ENCODE measurements around the gene MGAT5B. TPM values are rescaled to one million over a fixed set of nuclear protein-coding genes. Genes with fewer than 3 reads are reported as not detected.

Gene MGAT5B
- total RNA-seq (2016; rRNA removed; fragmentation: Illumina TruSeq; extraction: Trizol), result 0.07 and 0.13 TPM in 2 replicates
- total RNA-seq (2016; cell fraction: cytosol; rRNA removed; fragmentation: Illumina TruSeq; extraction: Trizol; ENCODE audit: low read depth), result 0.09 TPM in 1 of 2 replicates, not detected in the other
- total RNA-seq (2016; cell fraction: insoluble cytoplasmic fraction; rRNA removed; fragmentation: Illumina TruSeq; extraction: Trizol), result 0.28 TPM in 1 of 2 replicates, not detected in the other
- total RNA-seq (2016; cell fraction: membrane; rRNA removed; fragmentation: Illumina TruSeq; extraction: Trizol), result 0.10 and 0.22 TPM in 2 replicates
- 0.56 TPM in 1 of 2 replicates, not detected in the other for total RNA-seq (2016; cell fraction: nucleus; rRNA removed; fragmentation: Illumina TruSeq; extraction: Trizol)
- polyA plus RNA-seq (2011; rRNA removed), result 0.07 and 0.09 TPM in 2 replicates
- polyA plus RNA-seq (2011; cell fraction: cytosol; rRNA removed), result 0.05 and 0.08 TPM in 2 replicates
- 0.26 and 0.59 TPM in 2 replicates for polyA plus RNA-seq (2011; cell fraction: nucleus; rRNA removed)
- polyA plus RNA-seq (2012), result 0.12 TPM in 1 of 2 replicates, not detected in the other
- polyA plus RNA-seq (2016; cell fraction: cytosol; fragmentation: Illumina TruSeq; extraction: Trizol; ENCODE audit: low read depth), result 0.10 and 0.23 TPM in 2 replicates
- 0.16 TPM in 1 of 2 replicates, not detected in the other for polyA plus RNA-seq (2016; cell fraction: insoluble cytoplasmic fraction; fragmentation: Illumina TruSeq; extraction: Trizol; ENCODE audit: low read depth)
- polyA plus RNA-seq (2016; cell fraction: membrane; fragmentation: Illumina TruSeq; extraction: Trizol; ENCODE audit: low read depth), result 0.22 TPM in 1 of 2 replicates, not detected in the other
- polyA plus RNA-seq (2016; cell fraction: nucleus; fragmentation: Illumina TruSeq; extraction: Trizol; ENCODE audit: insufficient read depth, low read depth), result 0.23 and 0.24 TPM in 2 replicates
- 0.24 and 9.3 TPM in 2 replicates for polyA minus RNA-seq (2011; rRNA and poly(A)+ RNA removed; ENCODE audit: low replicate concordance)
- not detected in 2 replicates for polyA minus RNA-seq (2011; cell fraction: cytosol; rRNA and poly(A)+ RNA removed)
- polyA minus RNA-seq (2011; cell fraction: nucleus; rRNA and poly(A)+ RNA removed), result 0.12 and 0.13 TPM in 2 replicates
- Bru-seq, nascent RNA, result percentile 18 among the genes with signal in this experiment
- BruChase-seq, experiment 1, labeled RNA remaining after a 6-hour chase, result percentile 16 among the genes with signal in this experiment
- percentile 19 among the genes with signal in this experiment for BruChase-seq, experiment 2, labeled RNA remaining after a 2-hour chase
- long read RNA-seq, experiment 1, result 0 reads
- long read RNA-seq, experiment 2, partial matches to known transcripts, result 0 of 1 reads
- long read RNA-seq, experiment 2, other reads (novel, unspliced or antisense), result 1 of 1 reads

- DNase-seq (ENCODE audit: low spot score) (peak; percentile 53), FAIRE-seq (no peak), ATAC-seq (peak; percentile 92)
- ChIA-PET CTCF (ENCODE audit: low intra/inter-chr PET ratio, low total read pairs) (interaction anchor here (0.9 to 2.9 kb wide), 5 partner anchors 143 to 379 kb away, joined by 3 to 39 read pairs (median 5); no protein-coding TSS in a partner anchor), POLR2A (interaction anchor here (0.6 to 1.5 kb wide), 2 partner anchors 25 to 188 kb away, joined by 3 to 4 read pairs; no protein-coding TSS in a partner anchor)
- H3K79me2 ChIP-seq (ENCODE audit: insufficient read depth, low read length), result no peaks in the 10 kb centered on the region
- in situ Hi-C loops (cut with HindIII; ENCODE audit: extremely low pct_ligation_motif_present, low pct_unique_long_range_greater_than_20kb) (loop anchor here (25.0 kb wide), 1 partner anchor 369 kb away; no protein-coding TSS in a partner anchor), intact Hi-C loops (cut with micrococcal nuclease; ENCODE audit: unreplicated experiment) (loop anchor here (1.0 kb wide), 2 partner anchors 72 to 198 kb away; no protein-coding TSS in a partner anchor)
- H3K4me2 ChIP-seq (ENCODE audit: low read depth, low read length), result peak within 1 kb of the TSS; percentile 60
- no peaks in the 10 kb centered on the region for H3K9me3 ChIP-seq (ENCODE audit: low read length)
- no peaks in the 10 kb centered on the region for H3K36me3 ChIP-seq (replicated peaks in 1 of 2; ENCODE audit: control insufficient read depth in 1 of 2, insufficient read depth in 2 of 2, low read length in 2 of 2)
- WGBS (ENCODE audit: low lambda C conversion rate), result 0% methylated on average over 5 of the region's 76 CpGs
- no TSS peak for BruUV-seq (replicated peaks)
- H2AFZ ChIP-seq (ENCODE audit: low read length), result no peak within 1 kb of the TSS
- H3K4me1 ChIP-seq (ENCODE audit: insufficient read depth, low read length), result peaks cover 6% of the 10 kb centered on the region; the same call in 1 of the 2 replicates
- H3K4me3 ChIP-seq (replicated peaks in 1 of 3; ENCODE audit: insufficient read depth in 1 of 3, low read depth in 2 of 3, low read length in 3 of 3), result peak within 1 kb of the TSS in 1 of 3 experiments; percentile 54; a peak in 1 of 6 replicates
- H3K9ac ChIP-seq (ENCODE audit: insufficient read depth, low read depth, low read length), result no peak within 1 kb of the TSS
- no peaks in the 10 kb centered on the region; the same call in 1 of the 2 replicates for H4K20me1 ChIP-seq (ENCODE audit: insufficient read depth, low read length)
- H3K27me3 ChIP-seq (ENCODE audit: control insufficient read depth in 1 of 2, insufficient read depth in 2 of 2, low read length in 2 of 2), result peaks cover 30 to 75% of the 10 kb centered on the region in 2 experiments
- no peak within 1 kb of the TSS for H3K27ac ChIP-seq (ENCODE audit: extremely low read length, insufficient read depth, low read length)
- TF ChIP-seq RXRB (CRISPR knock-in tag; IDR thresholded peaks at IDR 0.05; ENCODE audit: borderline replicate concordance) (no peak), JUN (CRISPR knock-in tag; IDR thresholded peaks at IDR 0.05) (no peak), HNF4A (CRISPR knock-in tag; IDR thresholded peaks at IDR 0.05) (no peak), ERF (CRISPR knock-in tag; IDR thresholded peaks at IDR 0.05) (no peak), PHF20 (CRISPR knock-in tag; IDR thresholded peaks at IDR 0.05) (no peak), YEATS2 (CRISPR knock-in tag; IDR thresholded peaks at IDR 0.05; ENCODE audit: borderline replicate concordance) (no peak), ZNF577 (CRISPR knock-in tag; IDR thresholded peaks at IDR 0.05; ENCODE audit: borderline replicate concordance, low read depth) (no peak), SALL2 (CRISPR knock-in tag; IDR thresholded peaks at IDR 0.05) (0 out of 2 replicates have a peak, but pooled peaks have one; percentile 25), RAD51 (IDR thresholded peaks at IDR 0.05; ENCODE audit: borderline replicate concordance) (no peak), HES4 (CRISPR knock-in tag; IDR thresholded peaks at IDR 0.05; ENCODE audit: borderline replicate concordance) (no peak; the same call in 1 of the 2 replicates), ARID2 (CRISPR knock-in tag; IDR thresholded peaks at IDR 0.05; ENCODE audit: borderline replicate concordance) (no peak), RORA (CRISPR knock-in tag; IDR thresholded peaks at IDR 0.05) (no peak), IRF9 (CRISPR knock-in tag; IDR thresholded peaks at IDR 0.05; ENCODE audit: borderline replicate concordance) (peak; percentile 34; the same call in 1 of the 2 replicates), MXD4 (CRISPR knock-in tag; IDR thresholded peaks at IDR 0.05) (no peak), ZNF44 (CRISPR knock-in tag; IDR thresholded peaks at IDR 0.05) (no peak), ZIK1 (CRISPR knock-in tag; IDR thresholded peaks at IDR 0.05; ENCODE audit: borderline replicate concordance, low read depth) (0 out of 2 replicates have a peak, but pooled peaks have one; percentile 52), ARNT2 (CRISPR knock-in tag; IDR thresholded peaks at IDR 0.05; ENCODE audit: low read depth) (0 out of 2 replicates have a peak, but pooled peaks have one; percentile 49)
- TF ChIP-seq, protein P1, sequence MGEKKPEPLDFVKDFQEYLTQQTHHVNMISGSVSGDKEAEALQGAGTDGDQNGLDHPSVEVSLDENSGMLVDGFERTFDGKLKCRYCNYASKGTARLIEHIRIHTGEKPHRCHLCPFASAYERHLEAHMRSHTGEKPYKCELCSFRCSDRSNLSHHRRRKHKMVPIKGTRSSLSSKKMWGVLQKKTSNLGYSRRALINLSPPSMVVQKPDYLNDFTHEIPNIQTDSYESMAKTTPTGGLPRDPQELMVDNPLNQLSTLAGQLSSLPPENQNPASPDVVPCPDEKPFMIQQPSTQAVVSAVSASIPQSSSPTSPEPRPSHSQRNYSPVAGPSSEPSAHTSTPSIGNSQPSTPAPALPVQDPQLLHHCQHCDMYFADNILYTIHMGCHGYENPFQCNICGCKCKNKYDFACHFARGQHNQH (CRISPR knock-in tag; IDR thresholded peaks at IDR 0.05), result no peak
Observed at GRCh38 chr17:76868176-76868668, at the start of gene MGAT5B. Gene MGAT5B (plus strand): TSS chr17:76868404. CDS start chr17:76869030, 626 bp downstream.

Measured in HepG2 (cell line).